GM18873 (cell line): ENCODE measurements around the gene ELMO2.

Experiments used
- ATAC-seq: cut with Tn5 transposase; IDR thresholded peaks from one replicate; pipeline ENCODE4 v1.9.1; 2021; ENCODE audit warnings: mild to moderate bottlenecking, moderate library complexity, moderate number of reproducible peaks; ENCODE audit not compliant: unreplicated experiment, low FRiP score

Gene ELMO2

DNA sequence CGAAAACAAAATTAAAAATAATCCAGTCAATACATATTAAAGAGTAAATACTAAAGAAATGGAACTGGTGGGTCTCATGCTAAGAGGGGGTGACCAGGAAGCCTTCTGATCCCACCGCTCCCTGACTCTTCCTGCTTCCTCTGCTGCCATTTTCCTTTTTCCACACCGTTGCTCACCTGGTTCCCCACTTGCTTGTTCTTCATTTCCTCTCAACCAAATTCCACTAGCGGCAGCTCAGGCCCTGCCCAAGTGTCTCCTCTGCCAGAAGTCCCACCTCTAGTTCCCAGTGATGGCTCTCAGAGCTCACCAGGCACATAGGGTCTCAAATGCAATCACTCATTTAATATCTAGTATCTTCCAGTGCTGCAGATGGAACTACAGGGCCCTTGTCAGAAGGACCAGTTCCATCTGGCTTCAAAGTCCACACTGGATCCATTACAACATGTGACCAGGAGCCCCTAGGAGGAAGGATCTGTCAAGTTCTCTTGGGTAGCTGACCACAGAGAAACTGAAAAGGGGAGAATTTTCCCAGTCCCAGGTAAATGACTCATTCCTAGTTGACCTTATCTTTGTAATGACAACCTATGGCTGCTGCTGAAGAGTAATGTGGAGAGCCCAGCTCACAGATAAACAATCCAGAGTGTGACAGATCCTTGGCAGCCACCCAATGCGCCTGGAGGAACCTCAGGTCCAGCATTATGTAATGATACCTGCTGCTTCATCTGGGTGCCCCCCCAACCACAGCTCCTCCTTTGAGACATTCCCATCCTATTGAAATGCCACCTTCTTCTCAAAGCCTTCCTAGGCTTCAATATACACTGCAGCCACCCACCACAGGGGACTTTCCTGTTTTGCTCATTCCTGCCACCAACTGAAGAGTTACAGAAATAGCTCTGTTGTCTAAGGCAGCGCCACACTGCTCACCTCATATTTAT, 38.2 kb downstream of the ELMO2 start:
- no peak for ATAC-seq

DNA sequence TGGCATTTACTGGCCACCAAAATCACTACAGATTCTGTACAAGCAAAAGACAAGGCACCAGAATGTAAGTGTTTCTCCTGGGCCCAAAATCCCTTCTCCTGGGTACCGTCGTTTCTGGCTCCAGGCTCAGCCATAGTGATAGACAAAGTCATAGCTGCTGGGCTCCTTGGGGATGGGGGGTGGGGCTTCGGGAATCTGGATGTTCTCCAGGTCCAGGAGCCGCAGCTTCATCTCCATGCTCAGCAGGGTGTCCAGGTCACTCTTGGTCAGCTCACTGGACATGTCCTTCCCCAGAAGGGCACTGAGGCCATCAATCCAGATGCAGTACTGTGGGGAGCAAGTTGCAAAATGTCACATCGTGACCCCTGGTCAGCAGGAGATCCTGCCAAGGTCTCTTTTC, 39.2 kb downstream of the ELMO2 start:
- ATAC-seq = no peak

DNA sequence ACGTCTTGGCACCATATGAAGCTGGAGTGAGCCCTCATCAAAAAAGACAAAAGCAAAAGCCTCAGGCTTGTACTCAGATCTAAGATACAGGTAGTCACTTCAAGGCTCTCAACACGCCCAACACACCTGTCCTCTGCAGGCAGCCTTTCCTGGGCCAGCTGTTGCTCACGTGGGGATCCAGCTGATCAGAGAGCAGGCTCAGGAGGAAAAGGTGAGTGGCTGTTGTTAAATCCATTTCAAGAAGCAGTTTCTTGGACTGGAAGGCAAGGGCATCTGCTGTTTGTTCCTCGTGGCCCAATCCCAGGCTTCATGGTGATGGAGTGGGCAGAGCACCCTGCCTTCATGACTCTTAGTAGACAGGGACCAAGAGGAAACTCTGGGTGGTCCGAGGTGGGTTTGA, 39.6 kb downstream of the ELMO2 start:
- ATAC-seq = no peak

GRCh38 chr20:46365487-46366220, 40.8 kb downstream of the ELMO2 start:
- ATAC-seq = no peak

GRCh38 chr20:46364670-46365486, 41.5 kb downstream of the ELMO2 start:
- no peak for ATAC-seq

- no peak for ATAC-seq
Observed at GRCh38 chr20:46363874-46364669, 42.3 kb downstream of the ELMO2 start.

DNA sequence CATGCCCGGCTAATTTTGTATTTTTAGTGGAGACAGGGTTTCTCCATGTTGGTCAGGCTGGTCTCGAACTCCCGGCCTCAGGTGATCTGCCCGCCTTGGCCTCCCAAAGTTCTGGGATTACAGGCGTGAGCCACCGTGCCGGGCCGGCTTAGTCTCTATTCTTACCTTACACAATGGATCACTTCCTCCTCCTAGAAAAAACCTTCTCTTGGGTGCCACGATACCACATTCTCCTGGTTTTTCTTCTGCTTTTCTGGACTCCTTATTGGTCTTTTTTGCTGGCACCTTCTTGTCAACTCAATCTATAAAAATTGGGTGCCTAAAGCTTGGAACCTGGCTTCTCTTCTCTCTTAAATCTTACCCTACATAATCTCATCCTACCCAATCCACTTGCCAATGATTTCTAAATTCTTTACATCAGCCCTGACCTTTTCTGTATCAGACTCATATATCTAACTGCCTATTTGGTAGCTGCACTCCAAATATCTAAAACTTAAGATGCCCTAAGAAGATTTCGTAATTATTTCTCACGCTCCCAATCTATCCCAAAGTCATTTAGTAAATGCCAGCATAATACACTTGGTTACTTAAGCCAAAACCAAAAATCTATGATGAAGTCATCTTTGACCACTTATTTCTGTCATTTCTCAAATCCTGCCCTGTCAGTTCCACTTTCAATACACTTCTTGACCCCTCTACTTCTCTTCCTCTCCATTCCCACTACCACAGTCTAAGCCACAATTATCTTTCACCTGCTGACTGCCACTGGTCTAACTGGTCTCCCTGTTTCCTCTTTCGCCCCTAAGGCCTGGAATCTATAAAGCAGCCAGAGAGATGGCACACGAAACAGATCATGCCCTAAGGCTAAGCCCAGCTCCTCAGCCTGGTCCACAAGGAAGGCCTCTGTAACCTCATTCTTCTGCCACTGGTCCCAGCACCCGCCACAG, 43.2 kb downstream of the ELMO2 start:
- no peak for ATAC-seq

- no peak for ATAC-seq
Observed at GRCh38 chr20:46361811-46362210, 44.6 kb downstream of the ELMO2 start.

- no peak for ATAC-seq
Observed at GRCh38 chr20:46361381-46361780, 45.0 kb downstream of the ELMO2 start.

DNA sequence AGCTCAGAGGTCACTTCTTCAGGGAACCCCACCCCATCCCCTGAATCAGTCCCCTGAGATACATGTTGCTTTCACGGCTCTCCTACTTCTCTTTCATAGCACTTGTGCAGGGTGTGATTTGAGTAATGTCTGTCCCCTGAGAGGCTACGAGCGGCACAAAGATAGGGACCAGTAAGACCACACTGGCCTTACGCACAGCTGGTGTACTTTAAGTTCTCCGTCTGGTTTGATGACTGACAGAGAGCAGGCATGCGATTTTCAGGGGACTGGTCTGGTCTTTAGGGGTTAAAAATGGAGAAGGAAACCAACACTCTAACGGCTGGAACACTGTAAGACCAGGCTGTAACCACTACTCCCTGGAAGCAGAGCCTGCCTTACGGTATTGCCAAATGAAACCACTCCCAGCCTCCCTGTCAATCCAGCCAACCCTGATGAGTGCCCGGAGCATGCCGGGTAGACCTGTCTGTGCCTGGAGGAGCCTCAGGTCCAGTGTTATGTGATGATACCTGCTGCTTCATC, 47.1 kb downstream of the ELMO2 start:
- no peak for ATAC-seq

GRCh38 chr20:46358346-46359058, 47.9 kb downstream of the ELMO2 start:
- no peak for ATAC-seq

DNA sequence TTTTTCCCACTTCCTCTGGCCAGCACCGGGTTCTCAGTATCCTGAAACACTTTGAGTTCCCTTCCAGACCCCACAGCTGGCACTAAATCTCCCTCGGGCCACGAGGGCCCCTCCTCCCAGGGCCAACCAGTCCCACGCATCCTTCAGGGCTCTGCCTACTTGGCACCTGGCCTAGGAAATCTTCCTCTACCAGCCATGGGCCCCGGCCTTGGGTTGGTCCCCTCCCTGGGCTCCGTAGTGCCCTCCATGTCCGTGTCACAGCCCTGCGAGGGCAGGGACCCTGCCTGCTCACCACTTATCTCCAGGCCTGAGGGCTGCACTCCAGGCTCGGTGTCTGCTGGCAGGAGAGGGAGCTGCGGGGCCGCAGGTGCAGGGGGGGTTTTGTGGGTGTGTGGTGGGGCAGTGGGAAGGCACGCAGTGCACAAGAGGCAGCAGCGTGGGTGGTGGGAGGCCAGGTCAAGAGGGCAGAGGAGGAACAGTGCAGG, 49.3 kb downstream of the ELMO2 start:
- ATAC-seq = no peak

DNA sequence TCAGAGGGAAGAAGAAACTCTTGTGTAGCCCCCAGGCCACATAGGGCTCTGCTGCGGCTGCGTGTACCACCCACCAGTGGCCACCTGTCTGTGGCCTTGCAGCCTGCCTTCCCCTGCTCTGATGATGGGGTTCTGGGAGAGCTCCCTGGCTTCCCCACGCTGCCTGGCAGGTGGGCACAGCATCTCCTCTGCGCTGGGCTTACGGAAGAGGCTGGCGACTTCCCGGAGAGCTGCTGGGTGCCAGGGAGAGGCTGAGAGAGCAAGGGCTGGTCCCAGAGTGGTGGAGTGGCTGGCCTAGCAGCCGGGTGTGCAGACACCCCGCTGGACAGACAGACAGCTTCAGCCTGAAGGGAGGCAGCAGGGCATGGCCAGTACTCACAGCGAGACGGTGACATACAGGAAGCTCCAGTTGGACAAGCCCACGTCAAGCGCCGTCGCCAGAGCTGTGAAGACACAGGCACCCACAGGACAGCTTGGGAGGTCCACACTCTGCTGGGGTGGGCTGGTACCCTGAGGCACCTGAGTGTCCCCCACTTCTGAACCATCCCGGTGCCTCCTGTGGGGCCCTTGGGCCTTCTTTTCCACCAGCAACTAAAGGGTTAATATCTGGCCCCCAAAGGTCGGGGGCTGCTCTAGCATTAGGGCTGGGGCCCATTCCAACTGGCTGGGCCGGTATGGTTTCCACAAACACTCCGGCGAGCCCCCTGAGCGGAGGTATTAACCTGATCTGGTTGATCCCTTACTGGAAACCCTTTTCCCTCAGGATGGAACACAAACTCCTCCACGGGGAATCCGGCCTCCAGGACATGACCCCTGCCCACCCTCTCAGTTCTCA, 50.0 kb downstream of the ELMO2 start:
- no peak for ATAC-seq

DNA sequence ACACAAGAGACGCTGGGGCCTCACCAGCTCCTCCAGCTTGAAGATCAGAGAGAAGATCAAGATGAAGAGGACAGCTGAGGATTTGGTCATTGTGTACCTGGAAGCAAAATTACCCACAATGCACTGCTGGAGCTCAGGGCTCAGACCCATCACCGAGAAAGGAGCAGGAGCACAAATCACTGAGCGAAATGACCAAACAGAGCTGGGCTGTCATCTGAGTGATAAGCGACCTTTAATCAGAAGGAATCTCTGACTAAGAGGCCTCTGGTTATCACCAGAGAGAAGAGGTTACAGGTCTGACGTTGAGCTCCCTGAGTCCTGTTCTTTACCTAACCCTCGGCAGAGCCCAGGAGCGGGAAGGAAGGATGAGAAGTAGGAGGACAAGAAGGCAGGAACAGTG, 50.6 kb downstream of the ELMO2 start:
- ATAC-seq = no peak

GRCh38 chr20:46354920-46355654, 51.3 kb downstream of the ELMO2 start:
- no peak for ATAC-seq

- no peak for ATAC-seq
Observed at GRCh38 chr20:46354207-46354555, 52.2 kb downstream of the ELMO2 start.
